HEK293 (cell line): ENCODE results near the gene SPEG.

Experiments used
- HOXA7 ChIP-seq: sonication (generic); formaldehyde crosslinking; IDR thresholded peaks from 2 replicates; pipeline ENCODE4 v1.8.1; 2022; ENCODE audit warnings: missing genetic modification reagents, borderline replicate concordance
- YY1 ChIP-seq: fragments of 450-650 bp; formaldehyde crosslinking; IDR thresholded peaks from 2 replicates; pipeline ENCODE4 v1.5.1; 2018; ENCODE audit warnings: missing biosample characterization, missing genetic modification characterization
- ZNF114 ChIP-seq: fragments of 450-650 bp; formaldehyde crosslinking; IDR thresholded peaks from 2 replicates; pipeline ENCODE4 v1.5.0; 2017; ENCODE audit warnings: missing biosample characterization, missing genetic modification characterization
- ZNF174 ChIP-seq: fragments of 450-650 bp; formaldehyde crosslinking; IDR thresholded peaks from 2 replicates; pipeline ENCODE4 v1.5.0; 2017; ENCODE audit warnings: missing biosample characterization, mild to moderate bottlenecking, missing genetic modification characterization
- ZXDB ChIP-seq: fragments of 450-650 bp; formaldehyde crosslinking; IDR thresholded peaks from 2 replicates; pipeline ENCODE4 v1.5.1; 2016; ENCODE audit warnings: missing biosample characterization, missing genetic modification characterization
- TF ChIP-seq, protein P1 (sequence below): fragments of 450-650 bp; formaldehyde crosslinking; IDR thresholded peaks from 2 replicates; pipeline ENCODE4 v1.5.1; 2016; ENCODE audit warnings: missing biosample characterization, missing genetic modification characterization
- TF ChIP-seq, protein P2 (sequence below): fragments of 450-650 bp; formaldehyde crosslinking; IDR thresholded peaks from 2 replicates; pipeline ENCODE4 v1.5.1; 2016; ENCODE audit warnings: missing biosample characterization, missing genetic modification characterization
- TF ChIP-seq, protein P3 (sequence below): IDR thresholded peaks from 2 replicates; pipeline ENCODE4 v1.6.1; 2011; ENCODE audit warnings: mild to moderate bottlenecking, low read depth, low read length, borderline replicate concordance

DNA sequence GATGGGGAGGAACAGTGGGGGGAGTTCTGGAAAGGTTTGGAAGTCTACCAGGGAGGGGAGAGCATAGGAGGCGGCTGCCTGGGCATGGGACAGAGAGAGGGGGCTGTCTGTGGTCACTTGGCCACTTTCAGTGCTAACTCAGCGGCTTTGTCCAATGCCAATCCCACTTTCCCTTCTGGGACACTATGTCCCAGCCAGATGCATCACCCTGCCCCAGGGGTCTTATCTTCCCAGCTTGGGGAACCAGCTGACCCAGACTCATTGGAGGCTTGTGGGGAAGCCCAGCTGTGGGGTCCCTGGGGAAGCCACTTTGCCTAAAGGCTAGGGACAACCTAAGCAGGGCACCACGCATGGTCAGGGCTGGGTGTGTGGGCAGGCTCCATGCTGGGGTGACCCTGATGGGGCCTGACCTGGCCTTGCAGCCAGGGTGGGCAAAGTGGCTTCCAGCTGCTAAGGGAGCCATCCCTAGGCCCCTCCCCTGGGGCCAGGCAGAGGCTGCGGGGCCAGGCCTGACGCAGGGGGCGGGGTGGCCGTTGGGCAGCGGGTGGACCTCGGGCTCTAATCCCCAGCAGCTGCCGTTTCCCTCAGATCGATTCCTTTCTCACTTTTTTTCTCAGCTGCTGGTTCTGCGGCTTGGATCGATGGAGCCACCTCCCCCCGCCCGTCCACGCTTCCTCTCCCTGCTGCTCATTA lies 78.0 kb downstream of the SPEG start:
- TF ChIP-seq, protein P1, sequence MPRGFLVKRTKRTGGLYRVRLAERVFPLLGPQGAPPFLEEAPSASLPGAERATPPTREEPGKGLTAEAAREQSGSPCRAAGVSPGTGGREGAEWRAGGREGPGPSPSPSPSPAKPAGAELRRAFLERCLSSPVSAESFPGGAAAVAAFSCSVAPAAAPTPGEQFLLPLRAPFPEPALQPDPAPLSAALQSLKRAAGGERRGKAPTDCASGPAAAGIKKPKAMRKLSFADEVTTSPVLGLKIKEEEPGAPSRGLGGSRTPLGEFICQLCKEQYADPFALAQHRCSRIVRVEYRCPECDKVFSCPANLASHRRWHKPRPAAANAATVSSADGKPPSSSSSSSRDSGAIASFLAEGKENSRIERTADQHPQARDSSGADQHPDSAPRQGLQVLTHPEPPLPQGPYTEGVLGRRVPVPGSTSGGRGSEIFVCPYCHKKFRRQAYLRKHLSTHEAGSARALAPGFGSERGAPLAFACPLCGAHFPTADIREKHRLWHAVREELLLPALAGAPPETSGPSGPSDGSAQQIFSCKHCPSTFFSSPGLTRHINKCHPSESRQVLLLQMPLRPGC (tag by site-specific recombination) = no peak
- TF ChIP-seq ZNF114 (no peak), HOXA7 (CRISPR knock-in tag) (no peak), YY1 (no peak), ZNF174 (tag by site-specific recombination) (no peak), ZXDB (tag by site-specific recombination) (no peak)
- TF ChIP-seq, protein P2, sequence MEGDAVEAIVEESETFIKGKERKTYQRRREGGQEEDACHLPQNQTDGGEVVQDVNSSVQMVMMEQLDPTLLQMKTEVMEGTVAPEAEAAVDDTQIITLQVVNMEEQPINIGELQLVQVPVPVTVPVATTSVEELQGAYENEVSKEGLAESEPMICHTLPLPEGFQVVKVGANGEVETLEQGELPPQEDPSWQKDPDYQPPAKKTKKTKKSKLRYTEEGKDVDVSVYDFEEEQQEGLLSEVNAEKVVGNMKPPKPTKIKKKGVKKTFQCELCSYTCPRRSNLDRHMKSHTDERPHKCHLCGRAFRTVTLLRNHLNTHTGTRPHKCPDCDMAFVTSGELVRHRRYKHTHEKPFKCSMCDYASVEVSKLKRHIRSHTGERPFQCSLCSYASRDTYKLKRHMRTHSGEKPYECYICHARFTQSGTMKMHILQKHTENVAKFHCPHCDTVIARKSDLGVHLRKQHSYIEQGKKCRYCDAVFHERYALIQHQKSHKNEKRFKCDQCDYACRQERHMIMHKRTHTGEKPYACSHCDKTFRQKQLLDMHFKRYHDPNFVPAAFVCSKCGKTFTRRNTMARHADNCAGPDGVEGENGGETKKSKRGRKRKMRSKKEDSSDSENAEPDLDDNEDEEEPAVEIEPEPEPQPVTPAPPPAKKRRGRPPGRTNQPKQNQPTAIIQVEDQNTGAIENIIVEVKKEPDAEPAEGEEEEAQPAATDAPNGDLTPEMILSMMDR = no peak
- TF ChIP-seq, protein P3, sequence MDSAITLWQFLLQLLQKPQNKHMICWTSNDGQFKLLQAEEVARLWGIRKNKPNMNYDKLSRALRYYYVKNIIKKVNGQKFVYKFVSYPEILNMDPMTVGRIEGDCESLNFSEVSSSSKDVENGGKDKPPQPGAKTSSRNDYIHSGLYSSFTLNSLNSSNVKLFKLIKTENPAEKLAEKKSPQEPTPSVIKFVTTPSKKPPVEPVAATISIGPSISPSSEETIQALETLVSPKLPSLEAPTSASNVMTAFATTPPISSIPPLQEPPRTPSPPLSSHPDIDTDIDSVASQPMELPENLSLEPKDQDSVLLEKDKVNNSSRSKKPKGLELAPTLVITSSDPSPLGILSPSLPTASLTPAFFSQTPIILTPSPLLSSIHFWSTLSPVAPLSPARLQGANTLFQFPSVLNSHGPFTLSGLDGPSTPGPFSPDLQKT = no peak
